IPS DF 6.9 (cell line): Measurements from ENCODE around the gene POLN.
"Not testable (repeated sequence)": the region's sequence is repeated elsewhere in the genome, so short reads cannot be mapped to it uniquely, and the experiment has no call there.

ENCODE experiments used
- DNase-seq: peaks from one replicate; pipeline ENCODE4 v3.0.0-alpha.2; 2013; ENCODE audit warnings: low read depth, low spot score
- H3K27ac ChIP-seq: one replicate; pipeline ENCODE4 v1.5.1; 2013; ENCODE audit warnings: low read length, control low read depth
- H3K27me3 ChIP-seq: 2 replicates; pipeline ENCODE4 v1.6.1; 2013; ENCODE audit warnings: mild to moderate bottlenecking, low read length; ENCODE audit not compliant: control insufficient read depth, insufficient read depth
- H3K36me3 ChIP-seq: 2 replicates; pipeline ENCODE4 v1.6.1; 2013; ENCODE audit warnings: low read length; ENCODE audit not compliant: control insufficient read depth, insufficient read depth
- H3K4me1 ChIP-seq: 2 replicates; pipeline ENCODE4 v1.6.1; 2013; ENCODE audit warnings: low read length; ENCODE audit not compliant: control insufficient read depth, insufficient read depth
- H3K4me3 ChIP-seq: 2 replicates; pipeline ENCODE4 v1.5.1; 2013; ENCODE audit warnings: mild to moderate bottlenecking, low read length
- H3K9me3 ChIP-seq: 2 replicates; pipeline ENCODE4 v1.6.1; 2013; ENCODE audit warnings: low read length, inconsistent platforms; ENCODE audit not compliant: control insufficient read depth, insufficient read depth
- WGBS: extraction: QIAGEN DNeasy Blood & Tissue Kit; methylation state at CpG from one replicate; pipeline ENCODE4 v1.1.7; 2013; ENCODE audit warnings: mixed read lengths, missing lambda C conversion rate; ENCODE audit not compliant: insufficient read length, insufficient coverage; 5-methylcytosine and 5-hydroxymethylcytosine counted together

The POLN gene

GRCh38 chr4:2027120-2027519, 214.8 kb downstream of the POLN start:
- not testable (repeated sequence) for DNase-seq, H3K27me3 ChIP-seq, H3K36me3 ChIP-seq, H3K4me3 ChIP-seq, H3K27ac ChIP-seq, H3K9me3 ChIP-seq, H3K4me1 ChIP-seq
- WGBS = no CpG with 5 or more reads among the region's 4 CpGs

DNA sequence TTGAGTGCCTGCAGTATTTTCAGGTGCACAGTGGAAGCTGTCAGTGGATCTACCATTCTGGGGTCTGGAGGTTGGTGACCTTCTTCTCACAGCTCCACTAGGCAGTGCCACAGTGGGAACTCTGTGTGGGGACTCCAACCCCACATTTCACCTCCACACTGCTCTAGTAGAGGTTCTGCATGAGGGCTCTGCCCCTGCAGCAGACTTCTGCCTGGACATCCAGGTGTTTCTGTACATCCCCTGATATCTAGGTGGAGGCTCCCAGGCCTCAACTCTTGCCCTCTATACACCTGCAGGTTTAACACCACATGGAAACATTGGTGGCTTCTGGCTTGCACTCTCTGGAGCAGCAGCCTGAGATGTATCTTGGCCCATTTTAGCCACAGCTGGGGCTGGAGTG, 216.1 kb downstream of the POLN start:
- Histone ChIP-seq H3K4me1 (no peaks in the 10 kb centered on the region), H3K27me3 (no peaks in the 10 kb centered on the region), H3K4me3 (no peak overlapping the region), H3K36me3 (no peaks in the 10 kb centered on the region), H3K9me3 (peaks cover 2% of the 10 kb centered on the region; the same call in 1 of the 2 replicates), H3K27ac (no peak overlapping the region)
- DNase-seq = no peak

DNA sequence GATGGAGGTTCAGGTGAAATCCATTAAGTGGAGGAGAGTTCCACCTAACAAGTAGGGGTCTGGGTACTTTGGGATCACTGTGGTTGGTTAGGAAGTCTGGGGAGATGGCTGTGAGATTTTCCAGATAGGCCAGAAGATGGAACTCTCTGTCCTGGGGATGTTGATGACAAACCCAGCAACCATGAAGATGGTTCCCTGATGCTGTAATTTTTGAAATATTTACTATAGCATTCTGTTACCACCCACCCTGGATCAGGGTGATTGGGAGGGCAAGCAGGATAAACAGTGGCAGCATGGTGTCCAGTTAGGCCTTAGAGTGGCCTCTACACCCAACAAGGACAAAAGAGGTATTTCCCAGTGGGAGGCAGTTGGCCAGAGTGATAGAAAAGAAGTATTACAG, 217.2 kb downstream of the POLN start:
- no peak for DNase-seq
- Histone ChIP-seq H3K36me3 (no peaks in the 10 kb centered on the region), H3K27me3 (no peaks in the 10 kb centered on the region), H3K9me3 (peaks cover 2% of the 10 kb centered on the region; the same call in 1 of the 2 replicates), H3K4me1 (no peaks in the 10 kb centered on the region), H3K27ac (no peak overlapping the region), H3K4me3 (no peak overlapping the region)
